ENCODE results near the gene ACKR4.

GRCh38 chr3:132549890-132550578 is 47.0 kb upstream of the ACKR4 start:
- TF ChIP-seq EZH2 (IDR thresholded peaks at IDR 0.05; ENCODE audit: borderline replicate concordance, insufficient read depth, low read depth, low read length, poor library complexity, severe bottlenecking) (no peak), CTCF (IDR thresholded peaks at IDR 0.05) (no peak)

All from B cell (primary cell).